ENCODE data around the gene LRFN5.

Gene LRFN5

DNA sequence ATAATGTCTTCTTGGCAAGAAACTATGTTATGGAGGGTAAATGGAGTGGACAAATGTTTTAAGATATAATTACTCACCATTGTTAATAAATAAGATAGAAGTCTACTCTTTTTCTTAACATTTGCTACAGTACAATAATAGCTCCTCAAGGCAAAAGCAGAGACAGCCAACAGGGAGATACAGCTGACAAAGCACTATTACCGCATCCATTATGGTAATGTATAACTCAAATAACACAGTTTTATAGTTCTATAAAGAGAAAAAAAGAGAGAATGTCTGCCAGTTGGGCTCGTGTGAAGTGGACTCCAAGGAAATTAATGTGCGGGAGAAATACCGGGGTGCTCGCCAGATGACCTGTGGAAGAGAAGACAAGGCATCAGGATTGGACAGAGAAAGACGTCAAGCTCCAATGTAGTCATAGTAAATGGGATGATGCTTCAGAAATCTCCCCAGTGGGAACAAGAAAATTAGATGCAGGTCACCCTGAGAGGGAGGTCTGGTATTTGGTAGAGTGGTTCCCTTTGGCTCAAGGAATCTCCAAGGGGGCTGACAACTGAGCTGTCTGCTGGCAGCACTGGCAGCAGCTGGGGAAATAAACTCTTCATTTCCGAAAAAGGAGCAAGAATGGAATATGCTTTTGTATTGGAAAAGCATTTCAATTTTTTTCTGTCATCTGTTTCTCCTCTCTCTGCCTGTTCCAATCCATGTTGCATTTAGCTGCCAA lies 343.9 kb downstream of the LRFN5 start:
- Histone ChIP-seq H3K9ac (ENCODE audit: low read depth, low read length) (no peak overlapping the region), H3K9me3 (ENCODE audit: control insufficient read depth, insufficient read depth, low read length) (no peaks in the 10 kb centered on the region), H3K4me1 (ENCODE audit: insufficient read depth, low read length) (no peaks in the 10 kb centered on the region), H3K36me3 (ENCODE audit: insufficient read depth, low read length) (no peaks in the 10 kb centered on the region)
